Osteocyte (in vitro differentiated cells): Measurements from ENCODE around the gene GNAO1. TPM values are rescaled to one million over a fixed set of nuclear protein-coding genes. Genes with fewer than 3 reads are reported as not detected.

Experiments used
- DNase-seq: peaks from one replicate; pipeline ENCODE4 v3.0.0; 2021; ENCODE audit warnings: mixed read lengths; ENCODE audit not compliant: unreplicated experiment; ENCODE audit errors: extremely low spot score
- H3K27ac Mint-ChIP-seq: one replicate; pipeline ENCODE4 v1.8.0; 2021; ENCODE audit warnings: mild to moderate bottlenecking, mixed read lengths; ENCODE audit not compliant: unreplicated experiment
- H3K27me3 Mint-ChIP-seq: one replicate; pipeline ENCODE4 v1.8.0; 2021; ENCODE audit warnings: mixed read lengths; ENCODE audit not compliant: unreplicated experiment
- H3K36me3 Mint-ChIP-seq: one replicate; pipeline ENCODE4 v1.8.0; 2021; ENCODE audit warnings: mixed read lengths; ENCODE audit not compliant: unreplicated experiment
- H3K4me1 Mint-ChIP-seq: one replicate; pipeline ENCODE4 v1.8.0; 2021; ENCODE audit warnings: mixed read lengths; ENCODE audit not compliant: unreplicated experiment
- H3K4me3 Mint-ChIP-seq: one replicate; pipeline ENCODE4 v1.8.0; 2021; ENCODE audit warnings: mild to moderate bottlenecking, moderate library complexity, mixed read lengths; ENCODE audit not compliant: unreplicated experiment
- H3K9me3 Mint-ChIP-seq: one replicate; pipeline ENCODE4 v1.8.0; 2021; ENCODE audit warnings: mixed read lengths; ENCODE audit not compliant: unreplicated experiment
- CTCF ChIP-seq: fragments of 200-600 bp; sonication (generic); IDR thresholded peaks from 2 replicates; pipeline ENCODE4 v1.5.0; 2021; ENCODE audit warnings: antibody characterized with exemption, mild to moderate bottlenecking, moderate library complexity
- total RNA-seq: library from RNA; stranded (reverse); gene quantifications from 2 replicates; pipeline ENCODE4 v1.2.1, GENCODE V29; 2021

The GNAO1 gene
- total RNA-seq, 1 donor from 2014 or later: 0.56 TPM

GRCh38 chr16:56324406-56324805, 133.1 kb downstream of the GNAO1 start:
- H3K36me3 Mint-ChIP-seq: no peaks in the 10 kb centered on the region
- no peak for TF ChIP-seq CTCF
- H3K4me1 Mint-ChIP-seq: peaks cover 2% of the 10 kb centered on the region
- no peaks in the 10 kb centered on the region for H3K9me3 Mint-ChIP-seq
- no peak overlapping the region for H3K4me3 Mint-ChIP-seq
- no peak for DNase-seq
- H3K27me3 Mint-ChIP-seq: no peaks in the 10 kb centered on the region
- no peak overlapping the region for H3K27ac Mint-ChIP-seq

DNA sequence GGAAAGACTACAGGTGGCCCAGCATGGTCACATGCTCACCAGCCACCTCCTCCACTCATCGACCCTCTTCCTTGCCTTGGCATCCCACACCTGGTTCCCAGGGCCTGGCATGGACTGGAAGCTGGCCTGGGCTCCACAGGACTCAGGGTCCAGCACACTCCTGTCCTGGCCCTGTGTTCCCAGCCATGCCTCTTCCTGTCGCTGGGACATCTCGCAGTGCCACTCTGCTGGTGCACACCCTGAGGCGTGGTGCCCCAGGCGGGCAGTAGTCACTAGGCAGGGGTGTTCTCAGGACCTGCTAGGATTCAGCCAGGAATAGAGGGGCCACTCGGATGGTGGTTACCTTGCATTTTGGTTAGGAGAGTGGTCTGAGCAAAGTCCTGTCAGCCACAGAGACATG, 134.7 kb downstream of the GNAO1 start:
- no peak overlapping the region for H3K4me3 Mint-ChIP-seq
- H3K4me1 Mint-ChIP-seq: peaks cover under 1% of the 10 kb centered on the region
- no peak overlapping the region for H3K27ac Mint-ChIP-seq
- no peaks in the 10 kb centered on the region for H3K27me3 Mint-ChIP-seq
- H3K36me3 Mint-ChIP-seq: no peaks in the 10 kb centered on the region
- TF ChIP-seq CTCF: no peak
- no peak for DNase-seq
- no peaks in the 10 kb centered on the region for H3K9me3 Mint-ChIP-seq

DNA sequence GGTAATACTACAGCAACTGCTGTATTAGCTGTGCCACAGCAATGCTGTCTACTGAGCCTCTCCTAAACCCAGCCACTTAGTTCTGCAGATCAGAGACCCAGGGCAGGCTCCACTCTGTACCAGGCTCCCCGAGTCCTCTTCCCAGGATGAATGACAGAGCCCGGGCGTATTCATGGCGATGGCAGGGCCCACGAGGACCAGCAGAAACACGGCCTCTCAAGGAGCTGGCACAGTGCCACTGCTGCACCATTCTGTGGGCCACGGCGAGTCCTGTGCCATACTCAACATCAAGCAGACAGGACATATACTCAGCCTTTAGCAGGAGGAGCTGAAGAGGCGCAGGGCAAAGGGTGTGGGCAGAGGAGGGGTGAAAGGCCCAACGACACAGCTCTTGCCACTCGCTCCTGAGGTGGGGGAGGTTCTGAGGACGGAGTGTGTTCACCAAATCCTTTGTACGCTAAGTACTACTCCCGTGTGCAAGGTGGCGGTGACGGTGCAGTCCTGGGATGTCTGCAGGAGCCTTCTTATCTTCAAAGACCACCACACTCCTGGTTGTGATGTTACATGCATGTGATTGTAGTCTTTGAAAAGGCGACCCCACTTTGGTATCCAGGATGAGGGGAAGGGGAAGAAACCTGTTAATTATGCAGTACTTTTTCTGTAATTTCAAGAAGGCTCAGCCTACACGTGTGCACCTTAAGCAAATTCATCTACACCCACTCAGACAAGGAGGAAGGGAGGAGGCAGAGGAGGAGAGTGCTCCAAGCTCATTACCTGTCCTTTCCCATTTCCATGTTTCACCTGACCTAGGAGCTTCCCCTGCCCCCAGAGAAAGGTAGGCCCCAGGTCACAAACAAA, 136.0 kb downstream of the GNAO1 start:
- H3K4me3 Mint-ChIP-seq: no peak overlapping the region

GRCh38 chr16:56327929-56328258, 136.6 kb downstream of the GNAO1 start:
- peaks cover 3% of the 10 kb centered on the region for H3K4me1 Mint-ChIP-seq
- no peak for DNase-seq
- no peaks in the 10 kb centered on the region for H3K9me3 Mint-ChIP-seq
- H3K36me3 Mint-ChIP-seq: no peaks in the 10 kb centered on the region
- H3K4me3 Mint-ChIP-seq: no peak overlapping the region
- H3K27me3 Mint-ChIP-seq: no peaks in the 10 kb centered on the region
- H3K27ac Mint-ChIP-seq: no peak overlapping the region
- TF ChIP-seq CTCF: no peak

More for the DNA sequence above, 136.0 kb downstream of the GNAO1 start:
- H3K36me3 Mint-ChIP-seq: no peaks in the 10 kb centered on the region
- no peak for TF ChIP-seq CTCF
- H3K27me3 Mint-ChIP-seq: no peaks in the 10 kb centered on the region
- no peaks in the 10 kb centered on the region for H3K4me1 Mint-ChIP-seq
- DNase-seq: no peak
- H3K9me3 Mint-ChIP-seq: no peaks in the 10 kb centered on the region
- H3K27ac Mint-ChIP-seq: no peak overlapping the region

- TF ChIP-seq CTCF: no peak
- no peak for DNase-seq
- Mint-ChIP-seq H3K9me3 (no peaks in the 10 kb centered on the region), H3K4me1 (peaks cover 3% of the 10 kb centered on the region), H3K36me3 (no peaks in the 10 kb centered on the region), H3K4me3 (no peak overlapping the region), H3K27ac (no peak overlapping the region), H3K27me3 (no peaks in the 10 kb centered on the region)
Observed at GRCh38 chr16:56328276-56329022, 137.2 kb downstream of the GNAO1 start.
